GM10266 (cell line): Measurements from ENCODE around the gene FLNA.

Experiments
- DNase-seq: peaks from one replicate; pipeline ENCODE4 v3.0.0; 2012; ENCODE audit errors: extremely low spot score
- TF ChIP-seq, protein P1 (sequence below): IDR thresholded peaks from 2 replicates; pipeline ENCODE4 v1.5.1; 2012; ENCODE audit warnings: mild to moderate bottlenecking, low read depth; ENCODE audit not compliant: control insufficient read depth, insufficient read depth; ENCODE audit errors: missing control alignments

The FLNA gene, protein sequence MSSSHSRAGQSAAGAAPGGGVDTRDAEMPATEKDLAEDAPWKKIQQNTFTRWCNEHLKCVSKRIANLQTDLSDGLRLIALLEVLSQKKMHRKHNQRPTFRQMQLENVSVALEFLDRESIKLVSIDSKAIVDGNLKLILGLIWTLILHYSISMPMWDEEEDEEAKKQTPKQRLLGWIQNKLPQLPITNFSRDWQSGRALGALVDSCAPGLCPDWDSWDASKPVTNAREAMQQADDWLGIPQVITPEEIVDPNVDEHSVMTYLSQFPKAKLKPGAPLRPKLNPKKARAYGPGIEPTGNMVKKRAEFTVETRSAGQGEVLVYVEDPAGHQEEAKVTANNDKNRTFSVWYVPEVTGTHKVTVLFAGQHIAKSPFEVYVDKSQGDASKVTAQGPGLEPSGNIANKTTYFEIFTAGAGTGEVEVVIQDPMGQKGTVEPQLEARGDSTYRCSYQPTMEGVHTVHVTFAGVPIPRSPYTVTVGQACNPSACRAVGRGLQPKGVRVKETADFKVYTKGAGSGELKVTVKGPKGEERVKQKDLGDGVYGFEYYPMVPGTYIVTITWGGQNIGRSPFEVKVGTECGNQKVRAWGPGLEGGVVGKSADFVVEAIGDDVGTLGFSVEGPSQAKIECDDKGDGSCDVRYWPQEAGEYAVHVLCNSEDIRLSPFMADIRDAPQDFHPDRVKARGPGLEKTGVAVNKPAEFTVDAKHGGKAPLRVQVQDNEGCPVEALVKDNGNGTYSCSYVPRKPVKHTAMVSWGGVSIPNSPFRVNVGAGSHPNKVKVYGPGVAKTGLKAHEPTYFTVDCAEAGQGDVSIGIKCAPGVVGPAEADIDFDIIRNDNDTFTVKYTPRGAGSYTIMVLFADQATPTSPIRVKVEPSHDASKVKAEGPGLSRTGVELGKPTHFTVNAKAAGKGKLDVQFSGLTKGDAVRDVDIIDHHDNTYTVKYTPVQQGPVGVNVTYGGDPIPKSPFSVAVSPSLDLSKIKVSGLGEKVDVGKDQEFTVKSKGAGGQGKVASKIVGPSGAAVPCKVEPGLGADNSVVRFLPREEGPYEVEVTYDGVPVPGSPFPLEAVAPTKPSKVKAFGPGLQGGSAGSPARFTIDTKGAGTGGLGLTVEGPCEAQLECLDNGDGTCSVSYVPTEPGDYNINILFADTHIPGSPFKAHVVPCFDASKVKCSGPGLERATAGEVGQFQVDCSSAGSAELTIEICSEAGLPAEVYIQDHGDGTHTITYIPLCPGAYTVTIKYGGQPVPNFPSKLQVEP (N-terminal part only)

DNA sequence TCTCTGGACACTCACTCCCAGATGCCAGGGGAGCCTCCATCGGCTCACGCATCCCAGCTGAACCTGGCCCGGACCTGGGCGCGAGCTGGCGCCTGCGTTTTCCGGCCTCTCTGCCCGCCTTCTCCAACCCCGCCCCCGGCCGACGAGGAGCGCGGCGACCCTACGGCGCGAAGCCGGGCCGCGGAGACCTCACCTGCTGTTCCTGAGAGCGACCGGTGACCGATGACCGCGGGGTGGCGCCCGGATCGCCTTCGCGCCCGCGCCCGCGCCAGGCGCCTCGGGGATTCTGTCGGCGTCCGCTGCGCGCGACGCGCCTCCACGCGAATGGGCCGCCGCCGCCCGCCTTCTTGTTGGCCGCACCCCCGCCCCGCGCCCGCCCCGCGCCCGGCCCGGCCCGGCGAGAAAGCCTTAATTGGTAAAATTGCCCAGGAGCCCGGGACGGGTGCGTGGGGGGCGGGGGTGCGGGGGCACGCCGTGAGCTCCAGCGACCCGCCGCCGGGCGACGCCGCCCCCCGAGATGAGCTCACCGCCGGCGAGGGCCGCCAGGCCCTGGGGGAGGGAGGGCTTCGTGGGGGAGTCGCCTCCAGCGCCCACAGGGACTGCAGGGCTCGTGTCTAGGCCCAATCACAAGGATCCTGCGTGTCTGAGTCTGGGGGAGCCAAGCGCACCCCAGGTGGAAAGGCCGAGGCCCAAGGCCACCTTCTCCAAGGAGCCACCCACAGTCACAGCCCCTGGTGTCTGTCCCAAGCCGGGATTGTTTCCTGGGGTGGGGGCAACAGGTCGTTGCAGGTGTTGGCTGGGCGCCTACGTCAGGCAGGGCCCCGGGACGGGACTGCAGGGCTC, at the start of gene FLNA:
TSS of gene FLNA (minus strand) at position 322 of the 843 bp plus-strand sequence. CDS start 3,389 bp downstream, outside the sequence.
- peak; percentile 51 for DNase-seq
- TF ChIP-seq, protein P1, sequence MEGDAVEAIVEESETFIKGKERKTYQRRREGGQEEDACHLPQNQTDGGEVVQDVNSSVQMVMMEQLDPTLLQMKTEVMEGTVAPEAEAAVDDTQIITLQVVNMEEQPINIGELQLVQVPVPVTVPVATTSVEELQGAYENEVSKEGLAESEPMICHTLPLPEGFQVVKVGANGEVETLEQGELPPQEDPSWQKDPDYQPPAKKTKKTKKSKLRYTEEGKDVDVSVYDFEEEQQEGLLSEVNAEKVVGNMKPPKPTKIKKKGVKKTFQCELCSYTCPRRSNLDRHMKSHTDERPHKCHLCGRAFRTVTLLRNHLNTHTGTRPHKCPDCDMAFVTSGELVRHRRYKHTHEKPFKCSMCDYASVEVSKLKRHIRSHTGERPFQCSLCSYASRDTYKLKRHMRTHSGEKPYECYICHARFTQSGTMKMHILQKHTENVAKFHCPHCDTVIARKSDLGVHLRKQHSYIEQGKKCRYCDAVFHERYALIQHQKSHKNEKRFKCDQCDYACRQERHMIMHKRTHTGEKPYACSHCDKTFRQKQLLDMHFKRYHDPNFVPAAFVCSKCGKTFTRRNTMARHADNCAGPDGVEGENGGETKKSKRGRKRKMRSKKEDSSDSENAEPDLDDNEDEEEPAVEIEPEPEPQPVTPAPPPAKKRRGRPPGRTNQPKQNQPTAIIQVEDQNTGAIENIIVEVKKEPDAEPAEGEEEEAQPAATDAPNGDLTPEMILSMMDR, result peak; percentile 47

DNA sequence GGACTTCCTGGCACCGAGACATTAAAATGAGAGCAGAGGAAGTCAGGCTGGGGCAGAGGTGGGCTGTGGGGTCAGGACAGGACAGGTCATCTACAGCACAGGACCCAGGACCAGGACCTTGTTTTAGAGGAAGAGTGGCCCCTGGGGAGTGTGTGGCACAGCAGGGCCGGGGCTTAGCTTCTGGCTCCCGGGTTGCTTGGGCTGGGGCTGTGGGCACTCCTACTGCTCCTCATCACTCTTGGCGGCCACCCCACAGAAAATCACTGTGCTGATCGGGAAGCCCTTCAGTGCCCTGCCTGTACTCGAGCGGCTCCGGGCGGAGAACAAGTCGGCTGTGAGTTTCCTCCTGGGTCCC, 45.9 kb upstream of the FLNA start:
- DNase-seq, result no peak
- TF ChIP-seq, protein P1, result no peak

DNA sequence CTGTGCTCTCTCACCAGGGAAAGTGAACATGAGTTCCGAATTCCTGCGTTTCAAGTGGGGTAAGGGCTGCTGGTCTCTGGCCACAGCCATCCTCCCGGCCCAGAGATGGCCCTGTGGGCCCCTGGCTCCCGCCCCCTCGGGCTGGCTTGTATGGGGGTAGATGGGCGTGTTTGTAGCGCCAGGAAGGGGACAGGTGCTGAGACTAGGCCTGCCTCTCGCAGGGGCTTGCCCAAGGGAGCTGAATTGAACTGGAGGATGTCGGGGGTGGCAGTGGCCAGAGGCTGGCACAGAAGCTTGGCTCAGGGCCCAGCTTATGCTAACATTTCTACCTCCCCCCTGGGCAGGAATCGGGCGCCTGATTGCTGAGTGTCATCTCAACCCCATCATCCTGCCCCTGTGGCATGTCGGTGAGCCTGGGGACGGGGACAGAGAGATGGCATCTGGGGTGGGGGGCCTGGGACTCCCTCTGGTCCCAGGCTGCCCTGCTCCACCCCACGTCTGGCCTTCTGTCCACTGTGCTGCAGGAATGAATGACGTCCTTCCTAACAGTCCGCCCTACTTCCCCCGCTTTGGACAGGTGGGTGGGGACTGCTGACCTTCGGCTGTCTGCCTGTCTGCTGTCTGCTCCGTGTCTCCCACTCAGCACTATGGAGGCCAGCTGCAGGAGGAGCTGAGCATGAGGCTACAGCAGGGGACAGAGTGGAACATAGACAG, 45.4 kb upstream of the FLNA start:
- DNase-seq, result no peak
- TF ChIP-seq, protein P1, result no peak

DNA sequence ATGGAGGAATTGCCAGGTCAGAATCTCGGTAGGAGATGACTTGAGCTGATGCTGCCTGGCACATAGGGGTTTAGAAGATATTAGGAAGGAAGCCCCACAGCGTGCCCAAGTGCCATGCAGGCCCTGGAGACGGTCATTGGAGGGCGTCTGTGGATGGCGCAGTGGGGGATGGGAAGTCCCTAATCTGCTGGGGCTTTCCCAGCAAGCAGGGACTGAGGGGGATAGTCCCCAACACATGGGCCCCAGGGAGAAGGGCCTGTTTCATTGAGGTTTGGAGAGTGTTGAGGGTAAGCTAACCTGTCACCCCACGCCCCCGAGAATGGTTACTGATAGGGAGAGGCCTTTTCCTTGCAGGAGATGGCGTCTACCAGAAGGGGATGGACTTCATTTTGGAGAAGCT, 44.8 kb upstream of the FLNA start:
- TF ChIP-seq, protein P1, result no peak
- peak; percentile 35 for DNase-seq

DNA sequence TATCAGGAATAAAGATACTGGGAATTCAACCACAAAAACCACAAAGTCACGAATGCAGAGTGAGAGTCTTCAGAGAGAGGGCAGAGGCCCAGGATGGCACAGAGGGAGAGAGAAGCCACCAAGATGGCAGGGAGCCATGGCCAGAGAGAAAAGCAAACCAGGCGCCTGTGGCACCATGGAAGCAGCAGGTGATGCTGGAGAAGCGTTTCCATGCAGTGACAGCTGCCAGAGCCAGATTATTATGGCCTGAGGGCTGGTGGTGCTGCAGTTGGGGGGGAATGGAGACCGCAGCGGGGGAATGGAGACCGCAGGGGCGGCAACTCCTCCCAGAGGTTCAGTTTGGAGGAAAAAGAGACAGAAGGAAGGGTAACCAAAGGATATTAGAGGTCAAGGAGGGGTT, 42.7 kb upstream of the FLNA start:
- DNase-seq, result no peak

More for the DNA sequence above, 42.7 kb upstream of the FLNA start:
- TF ChIP-seq, protein P1, result no peak
